ENCODE data around the gene SZRD1.

SZRD1 gene

GRCh38 chr1:16398371-16398953 lies 31.4 kb downstream of the SZRD1 start:
- no peak for TF ChIP-seq GATA2 (IDR thresholded peaks at IDR 0.05; ENCODE audit: low read depth, low read length)
- no peak for TF ChIP-seq GATA3 (IDR thresholded peaks at IDR 0.05; ENCODE audit: low read depth, low read length)

DNA sequence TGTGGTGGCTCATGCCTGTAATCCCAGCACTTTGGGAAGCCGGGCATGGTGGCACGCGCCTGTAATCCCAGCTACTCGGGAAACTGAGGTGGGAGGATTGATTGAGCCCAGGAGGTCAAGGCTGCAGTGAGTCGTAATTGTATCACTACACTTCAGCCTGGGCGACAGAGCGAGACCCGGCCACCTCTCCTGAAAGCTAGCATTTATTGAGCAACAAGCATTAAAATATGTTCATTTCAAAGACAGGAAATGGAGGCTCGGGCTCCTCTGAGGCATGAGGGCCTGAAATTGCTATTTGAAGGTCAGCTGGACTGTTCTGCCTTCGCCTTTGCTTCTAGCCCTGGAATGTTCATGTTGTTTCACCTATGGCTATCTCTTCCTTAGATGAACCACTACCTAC lies 35.7 kb downstream of the SZRD1 start:
- no peak for TF ChIP-seq GATA2 (IDR thresholded peaks at IDR 0.05; ENCODE audit: low read depth, low read length)

- TF ChIP-seq GATA3 (IDR thresholded peaks at IDR 0.05; ENCODE audit: low read depth, low read length) (no peak), GATA2 (IDR thresholded peaks at IDR 0.05; ENCODE audit: low read depth, low read length) (no peak)
Measured at GRCh38 chr1:16405441-16405840, 38.4 kb downstream of the SZRD1 start.

DNA sequence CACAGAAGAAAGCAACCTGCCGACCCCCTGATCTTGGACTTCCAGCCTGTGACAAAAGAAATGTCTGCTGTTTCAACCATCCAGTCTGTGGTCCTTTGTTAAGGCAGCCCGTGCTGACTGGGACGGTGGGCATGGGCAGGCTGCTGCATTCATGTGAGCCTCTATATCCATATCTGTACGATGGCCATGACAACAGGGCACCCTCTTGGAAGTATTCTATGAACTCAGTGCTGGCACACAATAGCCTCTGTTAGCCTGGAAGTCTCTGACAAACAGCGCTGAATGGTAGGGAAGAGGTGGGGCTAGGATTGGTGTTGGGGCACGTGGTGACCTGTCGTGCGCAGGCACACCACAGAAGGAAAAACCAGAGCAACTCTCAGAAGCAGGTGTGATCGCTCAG lies 39.8 kb downstream of the SZRD1 start:
- TF ChIP-seq GATA2 (IDR thresholded peaks at IDR 0.05; ENCODE audit: low read depth, low read length) (no peak), GATA3 (IDR thresholded peaks at IDR 0.05; ENCODE audit: low read depth, low read length) (no peak)

- no peak for TF ChIP-seq GATA2 (IDR thresholded peaks at IDR 0.05; ENCODE audit: low read depth, low read length)
- no peak for TF ChIP-seq GATA3 (IDR thresholded peaks at IDR 0.05; ENCODE audit: low read depth, low read length)
Measured at GRCh38 chr1:16409536-16410152, 42.6 kb downstream of the SZRD1 start.

DNA sequence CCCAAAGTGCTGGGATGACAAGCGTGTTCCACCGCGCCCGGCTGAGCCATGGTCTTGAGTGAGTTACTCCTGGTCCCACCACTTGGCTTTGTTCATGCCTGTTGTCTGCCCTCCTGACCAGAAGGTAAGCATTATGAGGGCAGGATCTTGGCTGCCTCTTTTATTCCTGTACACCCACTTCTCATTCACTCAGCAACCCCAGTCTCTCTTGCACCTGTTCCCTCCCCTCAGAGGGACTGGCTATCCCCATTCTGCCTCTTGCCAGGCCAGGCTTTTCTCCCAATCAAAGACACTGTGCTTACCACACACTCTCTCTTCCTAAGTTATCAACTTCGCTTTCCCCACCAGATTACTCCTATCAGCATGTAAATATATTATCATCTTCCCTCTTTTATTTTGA lies 43.8 kb downstream of the SZRD1 start:
- no peak for TF ChIP-seq GATA3 (IDR thresholded peaks at IDR 0.05; ENCODE audit: low read depth, low read length)
- TF ChIP-seq GATA2 (IDR thresholded peaks at IDR 0.05; ENCODE audit: low read depth, low read length): no peak

- no peak for TF ChIP-seq GATA3 (IDR thresholded peaks at IDR 0.05; ENCODE audit: low read depth, low read length)
- no peak for TF ChIP-seq GATA2 (IDR thresholded peaks at IDR 0.05; ENCODE audit: low read depth, low read length)
Measured at GRCh38 chr1:16413191-16413590, 46.1 kb downstream of the SZRD1 start.

DNA sequence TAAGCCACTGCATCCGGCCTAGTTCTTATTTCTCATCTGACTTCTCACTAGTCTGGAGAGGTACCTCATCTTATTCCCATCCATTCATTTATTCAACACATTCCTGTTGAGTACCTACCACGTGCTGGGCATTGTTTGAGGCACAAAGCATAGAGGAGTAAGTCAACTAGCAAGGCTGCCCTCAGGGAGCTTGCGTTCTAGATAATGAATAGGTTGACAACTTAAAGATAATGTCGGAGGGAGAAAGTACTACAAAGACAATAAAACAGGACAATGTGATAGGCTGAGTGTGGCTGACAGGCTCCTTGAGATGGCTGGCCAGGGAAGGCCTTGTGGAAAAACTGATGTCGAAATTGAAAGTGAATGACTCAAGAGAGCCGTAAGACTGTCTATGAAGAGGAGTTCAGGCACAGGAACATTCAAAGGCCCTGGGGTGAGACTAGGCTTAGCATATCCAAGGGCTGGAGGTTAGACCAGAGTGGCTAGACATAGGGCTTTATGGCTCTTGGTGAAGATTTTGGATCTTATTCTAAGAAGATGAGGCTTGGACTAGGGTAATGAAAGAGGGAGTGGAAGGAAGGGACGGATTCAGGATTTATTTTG lies 51.9 kb downstream of the SZRD1 start:
- TF ChIP-seq GATA2 (IDR thresholded peaks at IDR 0.05; ENCODE audit: low read depth, low read length): no peak
- TF ChIP-seq GATA3 (IDR thresholded peaks at IDR 0.05; ENCODE audit: low read depth, low read length): no peak

DNA sequence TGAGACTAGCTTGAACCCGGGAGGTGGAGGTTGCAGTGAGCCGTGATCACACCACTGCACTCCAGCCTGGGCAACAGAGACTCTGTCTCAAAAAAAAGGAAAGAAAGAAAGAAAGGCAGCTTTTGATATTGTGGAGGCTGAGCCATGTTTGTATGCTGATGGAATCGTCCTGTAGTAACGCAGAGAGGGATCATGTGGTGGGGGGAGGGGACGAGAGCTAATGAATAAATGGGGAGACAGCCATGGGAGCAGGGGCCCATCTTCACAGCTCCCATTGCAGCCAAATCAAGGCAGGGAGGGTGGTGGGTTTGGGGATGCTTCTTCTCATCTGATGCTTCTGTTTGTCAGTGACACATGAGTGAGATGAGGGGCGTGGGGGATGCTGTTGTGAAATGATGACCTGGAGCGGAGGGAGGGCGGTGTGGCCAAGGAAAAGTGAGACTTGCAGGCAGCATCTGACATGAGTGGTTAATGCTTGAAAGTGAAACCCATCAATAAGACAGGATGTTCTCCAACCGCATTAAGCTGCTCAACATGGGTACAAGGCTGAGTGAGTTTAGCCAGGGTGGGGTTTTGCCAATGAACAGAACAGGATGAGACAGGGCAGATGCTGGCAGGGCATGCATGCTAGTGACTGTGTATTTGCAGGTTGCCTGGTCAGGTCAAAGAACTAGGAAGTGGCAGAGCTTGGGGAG lies 53.5 kb downstream of the SZRD1 start:
- TF ChIP-seq GATA2 (IDR thresholded peaks at IDR 0.05; ENCODE audit: low read depth, low read length) (no peak), GATA3 (IDR thresholded peaks at IDR 0.05; ENCODE audit: low read depth, low read length) (no peak)

DNA sequence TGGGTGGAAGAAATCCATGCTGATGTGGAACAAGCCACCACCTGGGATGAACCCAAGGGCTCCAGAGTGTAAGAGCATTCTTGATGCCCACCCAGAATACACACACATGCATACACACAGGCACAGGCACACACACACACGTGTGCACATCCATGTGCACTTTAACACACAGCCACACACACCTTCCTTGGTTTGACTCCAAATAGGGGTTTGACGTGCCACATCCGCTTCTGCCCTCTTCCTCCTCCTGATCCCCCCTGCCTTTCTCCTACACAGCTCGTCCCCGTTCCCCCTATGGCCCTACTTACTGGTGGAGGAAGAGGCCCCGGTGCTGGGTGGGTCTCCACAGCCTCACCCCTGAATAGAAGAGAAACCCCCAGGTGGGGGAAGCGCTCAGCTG lies 54.2 kb downstream of the SZRD1 start:
- TF ChIP-seq GATA3 (IDR thresholded peaks at IDR 0.05; ENCODE audit: low read depth, low read length) (no peak), GATA2 (IDR thresholded peaks at IDR 0.05; ENCODE audit: low read depth, low read length) (no peak)

DNA sequence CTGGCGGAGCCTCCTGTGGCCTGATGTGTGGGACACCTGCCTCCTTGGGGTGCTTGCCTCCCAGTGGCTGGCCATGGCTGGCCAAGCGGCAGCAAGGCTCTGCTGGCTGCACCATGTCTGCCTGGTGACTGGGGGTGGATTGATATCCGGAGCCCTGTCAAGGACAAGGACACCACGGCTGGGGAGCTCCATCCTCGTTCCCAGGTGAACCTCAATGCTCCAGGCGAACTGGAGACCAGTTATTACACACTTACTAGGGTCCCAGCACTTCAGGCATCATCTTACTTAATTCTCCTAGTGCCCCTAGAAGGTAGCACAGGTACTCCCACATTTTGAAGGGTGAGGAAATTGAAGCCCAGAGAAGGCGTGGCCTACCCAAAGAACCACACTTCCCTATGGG lies 55.0 kb downstream of the SZRD1 start:
- TF ChIP-seq GATA2 (IDR thresholded peaks at IDR 0.05; ENCODE audit: low read depth, low read length) (no peak), GATA3 (IDR thresholded peaks at IDR 0.05; ENCODE audit: low read depth, low read length) (no peak)

- TF ChIP-seq GATA3 (IDR thresholded peaks at IDR 0.05; ENCODE audit: low read depth, low read length) (no peak), GATA2 (IDR thresholded peaks at IDR 0.05; ENCODE audit: low read depth, low read length) (no peak)
Measured at GRCh38 chr1:16425125-16426025, 58.3 kb downstream of the SZRD1 start.

GRCh38 chr1:16430606-16431005 lies 63.6 kb downstream of the SZRD1 start:
- no peak for TF ChIP-seq GATA2 (IDR thresholded peaks at IDR 0.05; ENCODE audit: low read depth, low read length)
- TF ChIP-seq GATA3 (IDR thresholded peaks at IDR 0.05; ENCODE audit: low read depth, low read length): no peak

GRCh38 chr1:16433030-16433429 lies 66.0 kb downstream of the SZRD1 start:
- no peak for TF ChIP-seq GATA2 (IDR thresholded peaks at IDR 0.05; ENCODE audit: low read depth, low read length)
- TF ChIP-seq GATA3 (IDR thresholded peaks at IDR 0.05; ENCODE audit: low read depth, low read length): no peak
